Tibial nerve (tissue), 4 donors: ENCODE data around the gene RAPGEF2.

Source experiments
- EP300 ChIP-seq, 2 donors: sonication (generic); formaldehyde crosslinking; IDR thresholded peaks; one replicate each; pipeline ENCODE4 v1.6.1; 2017; ENCODE audit warnings: antibody characterized with exemption in 2 of 2, mild to moderate bottlenecking in 1 of 2
- TF ChIP-seq, protein P1 (sequence below), 5 experiments: fragments of 200-600 bp in 3 of 5; fragments of 450-650 bp in 2 of 5; sonication (generic) in 3 of 5; IDR thresholded peaks; one replicate each; pipeline ENCODE4 v1.5.1; 2016 to 2019; ENCODE audit warnings: antibody characterized with exemption in 5 of 5, mild to moderate bottlenecking in 3 of 5, moderate library complexity in 2 of 5

DNA sequence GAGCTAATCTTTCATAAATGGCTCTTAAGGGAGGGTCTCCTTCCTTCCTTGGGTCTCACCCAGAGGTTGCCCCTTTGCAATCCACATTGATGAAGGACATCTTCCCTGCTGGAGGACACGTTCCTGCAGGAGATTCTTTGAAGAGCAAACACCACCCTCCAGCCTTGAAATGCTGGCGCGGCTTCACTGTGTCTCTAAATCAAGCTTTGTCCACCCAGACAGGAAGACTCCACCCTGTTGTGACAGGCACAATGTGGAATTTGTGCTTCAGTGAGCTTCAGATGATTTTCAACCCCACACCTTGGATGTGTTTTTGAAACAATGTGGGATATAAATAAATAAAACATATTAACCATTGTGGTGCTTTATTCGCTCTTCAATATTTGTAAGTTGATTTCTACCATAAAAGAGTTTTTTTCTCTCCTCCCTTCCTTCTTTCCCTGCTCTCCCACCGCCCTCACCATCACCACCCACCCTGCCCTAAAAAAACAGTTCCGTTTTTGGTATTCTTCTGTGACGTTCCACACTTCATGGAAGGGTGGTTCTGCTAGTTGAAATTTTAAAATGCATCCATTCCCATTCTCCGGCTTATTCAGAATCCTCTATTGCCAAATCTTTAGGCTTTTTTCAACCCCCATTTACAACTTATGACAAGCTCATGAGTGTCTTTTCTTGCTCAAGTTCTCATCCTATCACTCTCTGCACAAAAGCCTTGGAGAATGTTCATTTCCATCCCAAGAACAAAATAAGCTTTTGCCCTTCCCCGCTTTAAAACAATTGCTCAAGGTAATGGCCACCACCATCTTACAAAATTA lies 264.3 kb downstream of the RAPGEF2 start:
- TF ChIP-seq, protein P1, sequence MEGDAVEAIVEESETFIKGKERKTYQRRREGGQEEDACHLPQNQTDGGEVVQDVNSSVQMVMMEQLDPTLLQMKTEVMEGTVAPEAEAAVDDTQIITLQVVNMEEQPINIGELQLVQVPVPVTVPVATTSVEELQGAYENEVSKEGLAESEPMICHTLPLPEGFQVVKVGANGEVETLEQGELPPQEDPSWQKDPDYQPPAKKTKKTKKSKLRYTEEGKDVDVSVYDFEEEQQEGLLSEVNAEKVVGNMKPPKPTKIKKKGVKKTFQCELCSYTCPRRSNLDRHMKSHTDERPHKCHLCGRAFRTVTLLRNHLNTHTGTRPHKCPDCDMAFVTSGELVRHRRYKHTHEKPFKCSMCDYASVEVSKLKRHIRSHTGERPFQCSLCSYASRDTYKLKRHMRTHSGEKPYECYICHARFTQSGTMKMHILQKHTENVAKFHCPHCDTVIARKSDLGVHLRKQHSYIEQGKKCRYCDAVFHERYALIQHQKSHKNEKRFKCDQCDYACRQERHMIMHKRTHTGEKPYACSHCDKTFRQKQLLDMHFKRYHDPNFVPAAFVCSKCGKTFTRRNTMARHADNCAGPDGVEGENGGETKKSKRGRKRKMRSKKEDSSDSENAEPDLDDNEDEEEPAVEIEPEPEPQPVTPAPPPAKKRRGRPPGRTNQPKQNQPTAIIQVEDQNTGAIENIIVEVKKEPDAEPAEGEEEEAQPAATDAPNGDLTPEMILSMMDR (IDR thresholded peaks at IDR 0.05), result no peak
- no peak for TF ChIP-seq EP300 (IDR thresholded peaks at IDR 0.05)
